ENCODE data around the gene SRSF9.

DNA sequence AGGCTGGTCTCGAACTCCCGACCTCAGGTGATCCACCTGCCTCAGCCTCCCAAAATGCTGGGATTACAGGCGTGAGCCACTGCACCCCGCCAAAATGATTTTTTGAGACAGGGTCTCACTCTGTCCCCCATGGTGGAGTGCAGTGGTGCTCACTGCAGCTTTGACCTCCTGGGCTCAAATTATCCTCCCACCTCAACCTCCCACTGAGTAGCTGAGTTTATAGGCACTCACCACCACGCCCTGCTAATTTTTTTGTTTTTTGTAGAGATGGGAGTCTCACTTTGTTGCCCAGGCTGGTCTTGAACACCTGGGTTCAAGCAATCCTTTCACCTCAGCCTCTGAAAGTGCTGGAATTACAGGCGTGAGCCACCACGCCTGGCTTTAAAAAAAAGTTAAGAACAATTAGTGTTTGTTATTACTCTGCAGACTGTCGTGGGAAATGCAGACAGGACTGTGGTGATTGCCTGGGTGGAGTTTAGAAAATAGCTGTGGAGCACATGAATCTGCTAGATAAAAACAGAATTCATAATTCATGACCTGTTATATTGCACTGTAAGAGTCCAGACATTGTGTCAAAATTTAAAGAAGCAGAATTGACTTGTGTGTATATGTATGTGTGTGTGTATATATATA is 40.8 kb downstream of the SRSF9 start:
- TF ChIP-seq EZH2phosphoT487 (IDR thresholded peaks at IDR 0.05; ENCODE audit: insufficient read depth, low read depth), result no peak
- TF ChIP-seq EZH2 (IDR thresholded peaks at IDR 0.05; ENCODE audit: insufficient read depth, poor library complexity, severe bottlenecking), result no peak

Data from GM23248 (cell line).